8988T (cell line): Measurements from ENCODE around the gene ZNF23.
"Not testable (repeated sequence)": the region's sequence is repeated elsewhere in the genome, so short reads cannot be mapped to it uniquely, and the experiment has no call there.

ENCODE experiments used
- DNase-seq: peaks from one replicate; pipeline ENCODE4 v3.0.0; 2011

ZNF23 gene

GRCh38 chr16:71461686-71462648 lies at the start of gene ZNF23:
TSS of gene ZNF23 (minus strand) at chr16:71462247. CDS start at chr16:71456796, 5,451 bp downstream.
- peak; percentile 84 for DNase-seq

- DNase-seq: no peak
Measured at GRCh38 chr16:71507061-71507460, 45.0 kb upstream of the ZNF23 start.

GRCh38 chr16:71504901-71505300 lies 42.9 kb upstream of the ZNF23 start:
- no peak for DNase-seq

GRCh38 chr16:71504051-71504450 lies 42.0 kb upstream of the ZNF23 start:
- not testable (repeated sequence) for DNase-seq

- DNase-seq: no peak
Measured at GRCh38 chr16:71501547-71501946, 39.5 kb upstream of the ZNF23 start.

GRCh38 chr16:71500964-71501363 lies 38.9 kb upstream of the ZNF23 start:
- DNase-seq: no peak

GRCh38 chr16:71499775-71500364 lies 37.8 kb upstream of the ZNF23 start:
- DNase-seq: peak; percentile 32

- DNase-seq: no peak
Measured at GRCh38 chr16:71498031-71498430, 36.0 kb upstream of the ZNF23 start.

GRCh38 chr16:71493213-71493612 lies 31.2 kb upstream of the ZNF23 start:
- no peak for DNase-seq

- no peak for DNase-seq
Measured at GRCh38 chr16:71492786-71493185, 30.7 kb upstream of the ZNF23 start.

- no peak for DNase-seq
Measured at GRCh38 chr16:71491054-71491453, 29.0 kb upstream of the ZNF23 start.

- no peak for DNase-seq
Measured at GRCh38 chr16:71490361-71490760, 28.3 kb upstream of the ZNF23 start.

GRCh38 chr16:71489122-71489521 lies 27.1 kb upstream of the ZNF23 start, which contains the start of gene ZNF19:
TSS of gene ZNF19 (minus strand) at chr16:71489324. CDS start at chr16:71482114, 7,210 bp downstream.
- no peak for DNase-seq

- peak; percentile 46 for DNase-seq
Measured at GRCh38 chr16:71484006-71484893, 22.2 kb upstream of the ZNF23 start.

GRCh38 chr16:71482569-71482968 lies 20.5 kb upstream of the ZNF23 start:
- DNase-seq: no peak

GRCh38 chr16:71480956-71481355 lies 18.9 kb upstream of the ZNF23 start:
- DNase-seq: no peak

- DNase-seq: peak; percentile 48
Measured at GRCh38 chr16:71479420-71479819, 17.4 kb upstream of the ZNF23 start.

GRCh38 chr16:71476457-71477124 lies 14.5 kb upstream of the ZNF23 start:
- no peak for DNase-seq

- DNase-seq: peak; percentile 28
Measured at GRCh38 chr16:71474864-71475263, 12.8 kb upstream of the ZNF23 start.

- no peak for DNase-seq
Measured at GRCh38 chr16:71473891-71474290, 11.8 kb upstream of the ZNF23 start.

GRCh38 chr16:71472931-71473330 lies 10.9 kb upstream of the ZNF23 start:
- DNase-seq: no peak

- no peak for DNase-seq
Measured at GRCh38 chr16:71472051-71472450, 10.0 kb upstream of the ZNF23 start.
